ENCODE data around the gene RBM19. TPM values are rescaled to one million over a fixed set of nuclear protein-coding genes. Genes with fewer than 3 reads are reported as not detected.

The RBM19 gene
- total and polyA plus RNA-seq, 2 of the 4 experiments (the other 2 are of a cell fraction): 18.7 to 19.2 TPM

GRCh38 chr12:113802966-113803758, 163.0 kb downstream of the RBM19 start:
- no peak overlapping the region for H3K56ac ChIP-seq (ENCODE audit: extremely low read depth, insufficient read depth, low read length)
- no peaks in the 10 kb centered on the region for H4K20me1 ChIP-seq (ENCODE audit: insufficient read depth, low read length)
- 56% methylated on average over 6 of the region's 22 CpGs; no CpG with 5 or more reads in 1 of the 2 experiments for WGBS, 2 experiments (ENCODE audit: extremely low coverage in 2 of 2, insufficient read length in 1 of 2)
- no peak for ATAC-seq (ENCODE audit: low read depth)
- no peak overlapping the region for H2AFZ ChIP-seq (replicated peaks; ENCODE audit: low read length, poor library complexity)
- no peak overlapping the region for H4K5ac ChIP-seq (ENCODE audit: low read depth, low read length)
- no peaks in the 10 kb centered on the region for H3K36me3 ChIP-seq (ENCODE audit: control insufficient read depth, insufficient read depth, low read length)
- dilution Hi-C loops (cut with HindIII; ENCODE audit: low sequenced_read_pairs, unreplicated experiment): no loop called here
- H3K4me2 ChIP-seq (ENCODE audit: low read depth, low read length): no peak overlapping the region
- H3K9me3 ChIP-seq (ENCODE audit: control insufficient read depth, insufficient read depth, low read length): peaks cover 4% of the 10 kb centered on the region
- no peak overlapping the region for H4K91ac ChIP-seq (ENCODE audit: insufficient read depth, low read depth, low read length)
- peak overlapping the region; percentile 45 for H2AK9ac ChIP-seq (replicated peaks; ENCODE audit: low read depth, low read length, poor library complexity)
- no peak for DNase-seq
- ChIA-PET CTCF (no interaction called here), POLR2A (ENCODE audit: unreplicated experiment) (no interaction called here)
- H3K4me1 ChIP-seq (ENCODE audit: control insufficient read depth, insufficient read depth, low read length): no peaks in the 10 kb centered on the region
- H2AK5ac ChIP-seq (ENCODE audit: low read depth, low read length): no peak overlapping the region
- BruUV-seq (replicated peaks): no TSS peak
- H2BK15ac ChIP-seq (ENCODE audit: low read depth, low read length): no peak overlapping the region
- no peak overlapping the region for H2BK5ac ChIP-seq (ENCODE audit: low read depth, low read length, poor library complexity, severe bottlenecking)
- no peak overlapping the region for H3K18ac ChIP-seq (ENCODE audit: low read depth, low read length)
- intact Hi-C loops (cut with micrococcal nuclease): no loop called here
- H3K27ac ChIP-seq (ENCODE audit: insufficient read depth, low read length): no peak overlapping the region
- no peak overlapping the region for H3K4ac ChIP-seq (ENCODE audit: low read depth, low read length)
- H3K14ac ChIP-seq (replicated peaks; ENCODE audit: low read depth, low read length): no peak overlapping the region
- no peak overlapping the region for H3K23ac ChIP-seq (ENCODE audit: low read depth, low read length)
- H4K8ac ChIP-seq (ENCODE audit: low read depth in 2 of 2, low read length in 2 of 2): no peak overlapping the region
- no peak overlapping the region for H3K4me3 ChIP-seq (ENCODE audit: insufficient read depth, low read depth, low read length)
- no peaks in the 10 kb centered on the region for H3K9me1 ChIP-seq (ENCODE audit: insufficient read depth, low read length)
- H3K27me3 ChIP-seq (ENCODE audit: control insufficient read depth, insufficient read depth, low read length): no peaks in the 10 kb centered on the region; the same call in 1 of the 2 replicates
- H3K79me1 ChIP-seq (ENCODE audit: low read depth in 1 of 2, low read length in 2 of 2): no peaks in the 10 kb centered on the region
- H3K9ac ChIP-seq (ENCODE audit: low read depth, low read length): no peak overlapping the region
- in situ Hi-C loops (cut with MboI; ENCODE audit: low sequenced_read_pairs): no loop called here
- TF ChIP-seq CTCF (conservative IDR thresholded peaks at IDR 0.05; ENCODE audit: low read depth, low read length): no peak
- no peak for TF ChIP-seq SMC3 (IDR thresholded peaks at IDR 0.05; ENCODE audit: low read depth, low read length)
- TF ChIP-seq RCOR1 (IDR thresholded peaks at IDR 0.05; ENCODE audit: insufficient replicate concordance, low read length): no peak
- no peak for TF ChIP-seq ELK1 (IDR thresholded peaks at IDR 0.05; ENCODE audit: borderline replicate concordance, low read depth, low read length)
- TF ChIP-seq RAD21 (IDR thresholded peaks at IDR 0.05; ENCODE audit: low read length): no peak
- no peak overlapping the region for H2BK120ac ChIP-seq (ENCODE audit: low read depth, low read length)
- no peak overlapping the region for H2BK20ac ChIP-seq (ENCODE audit: low read depth, low read length)
